OCI-LY1 (cell line): Measurements from ENCODE around the gene SPOCK2.

Experiments used
- H2AFZ ChIP-seq: fragments of 200-600 bp; sonication (generic), shearing (Covaris generic); 2 replicates; pipeline ENCODE4 v1.6.0; 2014; ENCODE audit warnings: antibody characterized with exemption, mild to moderate bottlenecking, low read length
- H3F3A ChIP-seq: fragments of 200-600 bp; sonication (generic), shearing (Covaris generic); 2 replicates; pipeline ENCODE4 v1.6.0; 2014; ENCODE audit warnings: mild to moderate bottlenecking, antibody characterized with exemption, low read length, moderate library complexity; ENCODE audit not compliant: insufficient read depth
- H3K27ac ChIP-seq: fragments of 200-600 bp; sonication (generic); 2 replicates; pipeline ENCODE4 v1.5.1; 2014; ENCODE audit warnings: low read length, mixed run types, mild to moderate bottlenecking, low read depth; ENCODE audit not compliant: poor library complexity, severe bottlenecking
- H3K27me3 ChIP-seq: fragments of 200-600 bp; sonication (generic); 2 replicates; pipeline ENCODE4 v1.6.0; 2014; ENCODE audit warnings: antibody characterized with exemption, mild to moderate bottlenecking, low read length, moderate library complexity; ENCODE audit not compliant: insufficient read depth
- H3K36me3 ChIP-seq: fragments of 200-600 bp; sonication (generic); 2 replicates; pipeline ENCODE4 v1.6.1; 2014; ENCODE audit warnings: mild to moderate bottlenecking, antibody characterized with exemption, low read length, moderate library complexity, mixed read lengths; ENCODE audit not compliant: insufficient read depth
- H3K4me1 ChIP-seq: fragments of 200-600 bp; sonication (generic); 2 replicates; pipeline ENCODE4 v1.5.1; 2014; ENCODE audit warnings: mild to moderate bottlenecking, low read length, moderate library complexity; ENCODE audit not compliant: insufficient read depth, severe bottlenecking
- H3K4me2 ChIP-seq: fragments of 200-600 bp; sonication (generic), shearing (Covaris generic); 2 replicates; pipeline ENCODE4 v1.6.1; 2014; ENCODE audit warnings: low read length
- H3K4me3 ChIP-seq: fragments of 200-600 bp; sonication (generic); 2 replicates; pipeline ENCODE4 v1.5.1; 2014; ENCODE audit warnings: low read length, low read depth, mild to moderate bottlenecking, mixed read lengths; ENCODE audit not compliant: poor library complexity, severe bottlenecking
- H3K79me2 ChIP-seq: fragments of 200-600 bp; shearing (Covaris generic); 2 replicates; pipeline ENCODE4 v1.6.1; 2016; ENCODE audit warnings: mixed run types, low read length, mixed read lengths; ENCODE audit not compliant: insufficient read depth
- H3K9ac ChIP-seq: fragments of 200-600 bp; sonication (generic), shearing (Covaris generic); 2 replicates; pipeline ENCODE4 v1.6.1; 2014; ENCODE audit warnings: mild to moderate bottlenecking, low read length, mixed read lengths
- H3K9me2 ChIP-seq: fragments of 200-600 bp; sonication (generic), shearing (Covaris generic); 2 replicates; pipeline ENCODE4 v1.6.1; 2014; ENCODE audit warnings: low read depth, mild to moderate bottlenecking, low read length, mixed read lengths
- H3K9me3 ChIP-seq: fragments of 200-600 bp; shearing (Covaris generic); 2 replicates; pipeline ENCODE4 v1.6.1; 2014; ENCODE audit warnings: low read length, mixed read lengths
- H4K20me1 ChIP-seq: fragments of 200-600 bp; sonication (generic), shearing (Covaris generic); 2 replicates; pipeline ENCODE4 v1.6.0; 2016; ENCODE audit warnings: mild to moderate bottlenecking, low read length; ENCODE audit not compliant: insufficient read depth
- EZH2 ChIP-seq: fragments of 200-600 bp; sonication (generic), shearing (Covaris generic); IDR thresholded peaks from 2 replicates; pipeline ENCODE4 v1.8.0; 2017; ENCODE audit warnings: borderline replicate concordance, mixed run types, mild to moderate bottlenecking, antibody characterized with exemption, low read length, moderate library complexity, mixed read lengths
- TF ChIP-seq, protein P1 (sequence below): fragments of 200-600 bp; sonication (generic), shearing (Covaris generic); IDR thresholded peaks from 2 replicates; pipeline ENCODE4 v1.5.1; 2017; ENCODE audit warnings: mild to moderate bottlenecking, antibody characterized with exemption, low read length, moderate library complexity, mixed read lengths

SPOCK2 gene

DNA sequence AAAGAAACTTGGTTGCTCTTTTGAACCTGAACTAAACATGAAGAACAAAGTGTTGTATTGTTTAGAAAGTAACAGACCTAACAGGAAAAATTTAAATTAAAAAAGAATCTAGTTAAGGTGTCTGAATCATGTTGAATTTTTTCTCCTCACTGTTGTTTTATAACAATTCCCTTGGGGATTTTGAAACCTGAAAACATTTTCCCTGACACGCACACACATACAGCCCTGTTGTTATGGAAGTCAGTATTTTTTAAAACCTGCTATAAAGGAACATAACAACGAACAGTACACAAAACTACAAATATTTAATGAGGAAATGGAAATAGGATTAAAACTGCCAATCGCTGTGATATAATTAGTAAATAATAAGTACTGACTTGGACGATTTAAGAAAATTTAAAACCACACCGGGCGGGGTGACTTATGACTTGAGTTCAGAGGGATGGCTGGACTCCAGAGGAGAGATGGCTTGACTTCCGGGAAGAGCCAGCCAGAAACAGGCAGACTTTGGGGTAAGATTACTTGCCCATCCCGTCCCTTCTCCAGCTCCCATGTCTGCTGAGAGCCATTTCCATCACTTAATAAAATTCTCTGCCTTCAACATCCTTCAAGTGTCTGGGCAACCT lies 16.2 kb upstream of the SPOCK2 start:
- Histone ChIP-seq H4K20me1 (no peaks in the 10 kb centered on the region), H3K4me1 (peaks cover 12% of the 10 kb centered on the region), H3K9me2 (no peaks in the 10 kb centered on the region), H3K9me3 (no peaks in the 10 kb centered on the region), H3K36me3 (peaks cover 7% of the 10 kb centered on the region), H3K9ac (no peak overlapping the region), H3K4me3 (no peak overlapping the region), H3K4me2 (no peak overlapping the region), H3K79me2 (no peaks in the 10 kb centered on the region), H2AFZ (no peak overlapping the region), H3K27me3 (no peaks in the 10 kb centered on the region), H3F3A (no peaks in the 10 kb centered on the region), H3K27ac (no peak overlapping the region)
- TF ChIP-seq, protein P1, sequence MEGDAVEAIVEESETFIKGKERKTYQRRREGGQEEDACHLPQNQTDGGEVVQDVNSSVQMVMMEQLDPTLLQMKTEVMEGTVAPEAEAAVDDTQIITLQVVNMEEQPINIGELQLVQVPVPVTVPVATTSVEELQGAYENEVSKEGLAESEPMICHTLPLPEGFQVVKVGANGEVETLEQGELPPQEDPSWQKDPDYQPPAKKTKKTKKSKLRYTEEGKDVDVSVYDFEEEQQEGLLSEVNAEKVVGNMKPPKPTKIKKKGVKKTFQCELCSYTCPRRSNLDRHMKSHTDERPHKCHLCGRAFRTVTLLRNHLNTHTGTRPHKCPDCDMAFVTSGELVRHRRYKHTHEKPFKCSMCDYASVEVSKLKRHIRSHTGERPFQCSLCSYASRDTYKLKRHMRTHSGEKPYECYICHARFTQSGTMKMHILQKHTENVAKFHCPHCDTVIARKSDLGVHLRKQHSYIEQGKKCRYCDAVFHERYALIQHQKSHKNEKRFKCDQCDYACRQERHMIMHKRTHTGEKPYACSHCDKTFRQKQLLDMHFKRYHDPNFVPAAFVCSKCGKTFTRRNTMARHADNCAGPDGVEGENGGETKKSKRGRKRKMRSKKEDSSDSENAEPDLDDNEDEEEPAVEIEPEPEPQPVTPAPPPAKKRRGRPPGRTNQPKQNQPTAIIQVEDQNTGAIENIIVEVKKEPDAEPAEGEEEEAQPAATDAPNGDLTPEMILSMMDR, result no peak
- TF ChIP-seq EZH2, result no peak

DNA sequence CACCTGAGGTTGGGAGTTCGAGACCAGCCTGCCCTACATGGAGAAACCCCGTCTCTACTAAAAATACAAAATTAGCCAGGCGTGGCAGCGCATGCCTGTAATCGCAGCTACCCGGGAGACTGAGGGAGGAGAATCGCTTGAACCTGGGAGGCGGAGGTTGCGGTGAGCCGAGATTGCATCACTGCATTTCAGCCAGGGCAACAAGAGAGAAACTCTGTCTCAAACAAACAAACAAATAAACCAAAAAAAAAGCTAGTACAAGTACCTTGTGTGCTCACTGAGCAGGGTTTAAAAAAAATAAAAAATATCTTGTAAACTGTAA lies 11.2 kb upstream of the SPOCK2 start:
- H3K4me2 ChIP-seq, result no peak overlapping the region
- no peaks in the 10 kb centered on the region for H3K9me3 ChIP-seq

DNA sequence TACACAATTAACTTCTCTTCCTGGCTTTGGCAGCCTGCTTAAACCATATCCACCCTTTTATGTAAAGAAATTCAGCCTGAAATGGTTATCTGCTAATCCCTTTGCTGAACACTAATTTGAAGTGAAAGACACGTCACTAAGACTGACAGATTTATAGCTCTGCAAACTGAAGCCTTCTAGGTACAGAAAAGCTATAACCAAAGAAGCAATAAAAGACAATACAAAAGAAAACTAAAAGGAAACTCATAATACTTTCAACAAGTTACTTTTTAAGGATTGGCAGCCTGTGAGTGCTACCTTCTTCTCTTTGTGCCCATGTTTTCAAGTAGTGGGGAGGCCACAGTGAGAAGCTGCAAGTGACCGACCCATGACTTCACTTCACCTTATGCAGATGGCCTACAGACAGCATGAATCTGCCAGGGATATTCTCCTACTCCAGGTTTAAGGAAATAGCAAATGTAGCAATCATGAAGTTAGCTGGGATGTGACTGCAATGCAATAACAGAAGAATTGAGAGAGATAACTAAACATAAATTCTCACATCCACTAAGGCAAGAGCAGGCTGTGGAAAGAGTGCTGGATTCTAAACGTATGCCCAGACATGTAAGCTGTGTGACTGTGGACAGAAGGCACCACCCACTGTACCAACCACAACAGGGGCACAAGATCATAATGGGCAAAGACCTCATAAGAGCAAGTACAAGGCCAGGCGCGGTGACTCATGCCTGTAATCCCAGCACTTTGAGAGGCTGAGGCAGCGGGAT lies 10.7 kb upstream of the SPOCK2 start:
- no peaks in the 10 kb centered on the region for H3K27me3 ChIP-seq
- H3F3A ChIP-seq, result no peaks in the 10 kb centered on the region
- H2AFZ ChIP-seq, result no peak overlapping the region
- H3K4me2 ChIP-seq, result no peak overlapping the region
- no peaks in the 10 kb centered on the region for H4K20me1 ChIP-seq
- no peaks in the 10 kb centered on the region for H3K4me1 ChIP-seq
- H3K36me3 ChIP-seq, result peaks cover 23% of the 10 kb centered on the region
- H3K9me2 ChIP-seq, result no peaks in the 10 kb centered on the region
- H3K4me3 ChIP-seq, result no peak overlapping the region
- H3K9me3 ChIP-seq, result no peaks in the 10 kb centered on the region
- no peak overlapping the region for H3K27ac ChIP-seq
- TF ChIP-seq, protein P1, result no peak
- TF ChIP-seq EZH2, result no peak
- no peak overlapping the region for H3K9ac ChIP-seq
- H3K79me2 ChIP-seq, result no peaks in the 10 kb centered on the region

More for the DNA sequence above, 11.2 kb upstream of the SPOCK2 start:
- H3K9ac ChIP-seq, result no peak overlapping the region
- H3K4me3 ChIP-seq, result no peak overlapping the region
- no peaks in the 10 kb centered on the region for H3K9me2 ChIP-seq
- H3K4me1 ChIP-seq, result no peaks in the 10 kb centered on the region
- peaks cover 23% of the 10 kb centered on the region for H3K36me3 ChIP-seq
- no peaks in the 10 kb centered on the region for H4K20me1 ChIP-seq
- no peaks in the 10 kb centered on the region for H3K79me2 ChIP-seq
- TF ChIP-seq EZH2, result no peak
- TF ChIP-seq, protein P1, result no peak
- H3K27me3 ChIP-seq, result no peaks in the 10 kb centered on the region
- H3K27ac ChIP-seq, result no peak overlapping the region
- no peaks in the 10 kb centered on the region for H3F3A ChIP-seq
- no peak overlapping the region for H2AFZ ChIP-seq
